ENCODE results near the gene SQOR.

SQOR gene

DNA sequence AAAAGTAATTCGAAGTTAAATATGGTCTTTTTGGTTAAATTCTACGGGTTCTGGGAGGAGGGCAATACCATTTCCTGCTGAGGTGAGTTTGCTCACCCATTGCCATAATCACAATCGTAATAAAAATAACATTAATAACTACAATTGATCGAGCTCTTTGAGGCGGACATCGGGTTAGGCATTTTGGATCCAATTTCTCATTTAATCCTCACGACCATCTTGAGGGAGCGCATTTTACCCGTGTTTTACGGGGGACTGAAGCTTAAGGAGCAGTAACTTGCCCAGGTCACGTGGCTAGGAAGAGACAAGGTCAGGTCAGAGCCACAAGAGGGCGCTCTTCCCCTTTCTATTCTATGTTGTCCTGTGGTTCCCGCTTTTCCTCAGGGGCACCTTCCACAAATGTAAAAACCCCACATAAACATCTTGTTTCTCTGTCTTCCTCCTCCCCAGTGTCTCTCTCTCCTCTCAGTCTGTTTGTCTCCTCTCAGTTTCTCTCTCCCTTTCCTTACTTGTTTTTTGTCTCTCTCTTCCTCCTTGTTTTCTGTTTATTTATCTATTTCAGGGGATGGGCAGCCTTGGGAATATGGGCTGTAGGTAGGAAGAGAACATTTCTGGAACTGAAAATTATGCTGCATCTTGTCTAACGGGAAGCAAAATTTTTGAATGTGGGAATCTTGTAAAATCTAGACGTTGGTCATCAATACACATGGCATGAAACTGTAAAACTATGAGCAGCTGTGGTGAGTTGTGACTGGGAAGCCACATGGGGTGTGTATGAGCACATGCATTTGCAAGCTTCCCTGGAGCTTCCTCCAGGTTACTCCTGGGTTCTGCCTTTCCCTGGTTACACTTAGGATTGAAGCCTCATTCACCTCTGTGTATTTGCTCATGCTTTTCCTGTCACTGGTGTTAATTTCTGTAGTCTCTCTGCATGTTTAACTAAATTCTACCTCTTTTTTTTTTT, 71.0 kb downstream of the SQOR start:
- DNase-seq (ENCODE audit: low read depth in 2 of 2) = peak; percentile 33 to 49

DNA sequence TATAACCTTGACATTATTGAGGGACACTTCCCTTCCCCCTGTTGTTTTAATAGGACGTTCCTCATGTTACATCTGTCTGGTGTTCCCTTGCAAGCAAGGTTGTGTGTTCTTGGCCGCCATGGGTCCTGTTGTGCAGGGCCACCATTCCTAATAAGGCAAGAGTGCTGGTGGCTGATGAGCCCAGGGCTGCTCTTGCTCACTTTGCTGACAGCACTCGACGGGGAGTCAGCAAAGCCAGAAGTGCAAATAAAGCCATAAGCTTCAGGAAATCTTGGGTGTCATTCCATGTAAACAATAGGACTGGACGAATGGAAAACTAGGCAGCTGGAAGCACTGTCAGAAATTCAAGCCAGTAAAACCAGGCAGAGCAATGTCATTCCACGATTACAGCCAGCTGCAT, 75.8 kb downstream of the SQOR start:
- no peak for DNase-seq (ENCODE audit: low read depth in 2 of 2)

DNA sequence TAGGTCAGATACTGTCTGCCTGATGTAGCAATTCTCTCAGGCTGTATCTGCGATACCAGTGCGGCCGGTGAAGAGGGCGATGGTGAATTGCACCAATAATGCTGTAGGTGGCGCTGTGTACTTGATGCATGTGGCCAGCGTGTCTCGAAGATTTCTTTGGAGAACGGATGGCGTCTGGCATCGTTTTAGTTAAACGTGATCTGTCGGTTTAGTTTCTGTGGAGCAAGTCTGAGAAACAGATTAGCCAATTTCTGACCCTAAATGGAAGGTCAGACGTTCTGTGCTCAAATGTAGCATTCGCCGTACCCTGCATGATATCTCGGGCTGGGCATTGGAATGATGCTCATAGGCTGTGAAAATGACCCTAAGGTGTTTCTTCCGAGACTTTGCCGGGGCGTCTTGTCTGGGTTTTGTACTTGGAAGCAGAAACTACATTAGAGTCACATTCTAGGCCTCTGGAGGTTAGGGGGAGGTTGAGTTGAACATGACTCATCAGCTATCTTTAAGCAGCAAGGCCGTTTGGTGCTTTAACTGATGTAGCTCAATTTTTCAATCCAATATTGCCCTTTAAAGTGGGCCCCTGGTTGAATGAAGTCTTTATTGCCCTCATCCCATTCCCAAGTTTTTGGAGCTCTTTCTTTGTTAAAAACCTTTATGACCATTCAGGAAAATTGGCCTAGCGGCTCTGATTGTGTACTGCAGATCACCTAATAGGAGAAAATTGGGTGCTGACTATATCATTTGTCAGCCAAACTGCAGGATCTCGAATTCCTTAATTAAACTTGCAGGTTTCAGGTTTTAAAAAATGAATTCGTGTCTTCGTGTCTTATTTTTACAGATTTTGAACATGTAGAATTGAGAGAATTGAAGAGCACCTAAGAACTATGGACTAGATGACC, 80.0 kb downstream of the SQOR start:
- no peak for DNase-seq (ENCODE audit: low read depth in 2 of 2)

DNA sequence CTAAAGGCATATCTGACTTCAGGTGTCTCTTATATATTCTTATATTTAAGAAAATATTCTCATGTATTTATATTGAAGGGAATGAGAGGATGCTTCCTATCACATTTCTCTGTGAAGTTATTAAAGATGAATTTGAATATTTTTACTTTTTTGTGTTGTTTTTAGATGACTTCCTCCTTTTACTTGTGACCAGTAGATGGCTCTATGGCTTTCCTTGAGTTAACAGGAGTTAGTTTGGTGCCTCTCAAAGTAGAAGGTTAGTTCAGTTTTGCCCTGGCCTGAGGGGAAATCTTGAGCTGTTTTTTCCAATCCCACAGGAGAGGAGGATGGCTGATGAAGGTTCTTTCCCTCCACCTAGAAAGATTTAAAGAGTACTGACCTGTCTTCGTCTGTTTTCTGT, 80.7 kb downstream of the SQOR start:
- no peak for DNase-seq (ENCODE audit: low read depth in 2 of 2)

DNA sequence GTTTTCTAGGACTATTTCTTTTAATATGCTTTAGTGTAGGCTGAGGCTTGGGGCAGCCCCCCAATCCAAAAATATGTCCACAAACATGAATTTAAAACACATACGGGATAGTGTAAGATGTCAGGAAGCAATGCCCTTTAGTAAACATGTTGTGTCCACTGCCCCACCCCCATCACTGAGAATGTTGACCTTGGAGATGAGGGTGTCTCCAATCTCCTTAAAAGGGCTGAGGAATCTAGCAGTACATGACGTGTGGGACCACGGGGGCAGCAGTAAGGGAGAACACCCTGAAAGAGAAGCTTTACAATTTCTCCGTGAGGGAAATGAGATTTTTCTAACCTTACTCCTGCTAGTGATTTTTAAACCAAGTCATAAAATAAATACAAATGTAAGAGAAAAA, 84.7 kb downstream of the SQOR start:
- DNase-seq (ENCODE audit: low read depth in 2 of 2) = no peak

DNA sequence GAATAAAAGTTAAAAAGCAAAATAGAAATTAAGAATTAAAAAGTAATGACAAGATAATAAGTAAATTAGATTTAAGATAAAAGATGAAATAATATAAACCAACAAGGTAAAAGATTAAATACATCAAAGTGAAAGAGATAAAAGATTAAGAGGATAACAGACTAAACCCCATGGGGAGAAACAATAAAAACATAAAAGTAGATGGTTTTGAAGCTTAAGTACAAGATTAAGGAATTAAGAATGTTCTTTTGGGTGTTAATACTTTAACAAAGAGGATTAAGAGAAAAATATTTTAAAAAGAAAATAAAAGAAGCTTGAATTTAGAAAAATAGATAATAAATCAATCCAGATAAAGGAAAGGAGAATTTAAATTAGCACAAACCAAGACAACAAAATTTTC, 85.4 kb downstream of the SQOR start:
- no peak for DNase-seq (ENCODE audit: low read depth in 2 of 2)

DNA sequence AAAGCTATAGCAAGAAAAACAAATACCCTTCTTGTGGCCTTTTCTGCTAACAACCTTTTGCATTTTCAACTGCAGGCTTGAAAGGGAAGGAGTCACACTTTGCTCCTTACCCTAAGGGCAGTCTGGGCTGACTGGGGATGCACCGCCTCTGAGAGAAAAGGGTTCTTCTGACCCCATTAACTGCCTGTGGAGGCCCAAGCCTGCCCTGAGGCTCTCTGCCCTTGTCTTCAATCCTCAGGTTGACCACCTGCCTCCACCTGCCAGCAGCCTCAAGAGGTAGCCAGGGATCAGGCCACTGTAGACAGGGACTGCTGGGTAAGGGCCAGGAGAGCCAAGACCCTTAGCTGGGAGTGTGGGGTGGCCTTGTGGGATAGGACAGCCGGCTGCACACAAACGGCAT, 93.8 kb downstream of the SQOR start:
- no peak for DNase-seq (ENCODE audit: low read depth in 2 of 2)

DNA sequence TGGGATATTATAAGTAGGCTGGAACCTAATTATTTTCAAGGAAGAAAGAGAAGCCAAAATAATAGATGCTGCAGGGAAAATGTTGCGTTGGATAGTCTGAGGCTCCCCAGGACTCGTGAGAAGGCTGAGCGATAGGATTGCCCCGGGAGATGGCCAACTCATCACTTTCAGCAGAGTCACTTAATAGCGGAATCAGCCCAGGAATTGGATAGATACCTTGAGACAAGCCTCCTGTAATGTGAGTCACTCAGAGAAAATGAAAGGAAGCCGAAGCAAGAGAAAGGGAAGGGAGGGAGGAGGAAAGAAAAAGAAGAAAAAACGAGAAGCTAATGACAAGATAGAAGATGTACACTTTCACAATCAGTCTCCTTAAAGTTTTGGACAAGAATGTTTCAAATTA, 94.3 kb downstream of the SQOR start:
- no peak for DNase-seq (ENCODE audit: low read depth in 2 of 2)

DNA sequence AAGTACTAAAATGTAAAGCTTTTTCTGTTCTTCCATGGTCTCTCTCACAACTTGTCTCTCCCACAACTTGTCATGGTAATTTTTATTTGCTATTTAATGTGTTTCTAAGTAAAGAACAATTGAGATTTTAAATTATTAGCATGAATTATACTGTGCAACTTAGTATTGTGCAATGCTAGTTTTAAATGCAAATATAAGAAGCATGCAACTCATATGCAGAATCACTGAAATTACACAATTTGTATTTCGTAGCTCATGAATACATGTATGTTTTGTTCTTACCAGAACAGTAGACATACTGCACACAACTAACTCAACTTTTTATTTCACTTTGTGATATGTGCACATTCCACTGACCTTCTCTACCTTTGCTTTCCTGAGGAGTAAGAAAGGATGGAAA, 96.5 kb downstream of the SQOR start:
- DNase-seq (ENCODE audit: low read depth in 2 of 2) = no peak

DNA sequence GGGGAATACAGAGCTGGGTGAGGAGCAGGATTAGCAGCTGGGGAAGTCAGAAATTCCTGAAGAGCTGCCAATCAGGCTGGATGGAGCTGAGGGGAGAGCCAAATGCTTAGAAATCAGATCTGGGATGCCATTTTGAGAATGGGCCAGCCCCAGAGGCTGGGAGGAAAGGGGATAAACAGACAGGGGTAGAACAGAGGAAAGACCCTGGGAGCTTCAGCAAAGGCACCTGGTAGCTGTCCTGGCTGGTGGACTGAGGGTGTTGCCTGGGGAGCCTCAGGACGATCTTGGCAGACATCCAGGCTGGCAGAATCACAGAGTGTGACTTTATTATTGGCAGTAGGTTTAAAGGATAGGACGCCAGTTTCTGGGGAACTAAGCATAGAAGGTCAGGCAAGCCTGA, 97.8 kb downstream of the SQOR start:
- DNase-seq (ENCODE audit: low read depth in 2 of 2) = no peak

DNA sequence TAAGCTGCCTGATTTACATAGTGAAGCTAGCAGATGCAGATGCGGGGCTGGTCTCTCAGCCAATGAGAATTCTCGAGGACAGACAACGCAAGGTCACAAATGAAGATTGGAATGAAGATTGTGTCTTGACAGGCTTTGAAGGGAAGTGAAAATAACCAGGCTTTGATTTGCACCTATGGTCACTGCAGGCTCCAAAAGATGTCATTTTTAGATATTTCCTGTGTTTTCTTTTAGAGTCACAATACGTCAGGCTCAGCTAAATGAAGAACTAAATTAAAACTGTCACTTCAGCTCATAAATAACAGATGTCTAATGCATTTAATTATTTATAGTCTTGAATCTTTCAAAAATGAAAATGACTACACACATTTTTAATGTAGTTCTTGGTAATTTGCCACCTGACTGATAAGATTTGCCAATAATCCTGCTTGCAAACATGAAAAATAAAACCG, 99.5 kb downstream of the SQOR start:
- DNase-seq (ENCODE audit: low read depth in 2 of 2) = no peak
